PC-9 (cell line): Measurements from ENCODE around the gene SIRPA. TPM values are rescaled to one million over a fixed set of nuclear protein-coding genes. Genes with fewer than 3 reads are reported as not detected.

ENCODE experiments used
- BruUV-seq: library from RNA; stranded (reverse); fragments of 400-500 nt; replicated peaks from 2 replicates; lab custom pipeline; 2021; lab: Mats Ljungman, UMichigan
- CTCF ChIA-PET: fragments of 300-600 bp; sonication (Branson Sonifier 250); formaldehyde crosslinking; loops from one replicate; lab custom pipeline; 2022; ENCODE audit warnings: antibody characterized with exemption; lab: Charles Lee
- POLR2A ChIA-PET: fragments of 300-600 bp; sonication (Branson Sonifier 250); formaldehyde crosslinking; loops from one replicate; lab custom pipeline; 2022; ENCODE audit warnings: antibody characterized with exemption; ENCODE audit not compliant: unreplicated experiment; lab: Charles Lee
- DNase-seq, 2 experiments: peaks; one replicate each; pipeline versions ENCODE4 v3.0.0 to v3.0.0-alpha.2; 2015 to 2022; ENCODE audit warnings: mixed read lengths in 1 of 2
- H2AFZ ChIP-seq: fragments of 200-600 bp; sonication (generic); 2 replicates; pipeline ENCODE4 v1.8.1; 2017; ENCODE audit warnings: antibody characterized with exemption
- H3F3A ChIP-seq: fragments of 200-600 bp; sonication (generic); 2 replicates; pipeline ENCODE4 v1.8.1; 2017; ENCODE audit warnings: antibody characterized with exemption, mild to moderate bottlenecking, low read depth; ENCODE audit not compliant: insufficient read depth
- H3K27ac ChIP-seq: fragments of 200-600 bp; sonication (generic); 2 replicates; pipeline ENCODE4 v1.6.1; 2016; ENCODE audit warnings: mixed run types
- H3K27me3 ChIP-seq: fragments of 200-600 bp; sonication (generic); 2 replicates; pipeline ENCODE4 v1.6.1; 2016; ENCODE audit warnings: low read depth, mixed run types; ENCODE audit not compliant: insufficient read depth
- H3K36me3 ChIP-seq: fragments of 200-600 bp; sonication (generic); 2 replicates; pipeline ENCODE4 v1.6.1; 2016; ENCODE audit warnings: low read depth, mixed run types
- H3K4me1 ChIP-seq: fragments of 200-600 bp; sonication (generic); replicated peaks from 2 replicates; pipeline ENCODE4 v1.6.1; 2016; ENCODE audit warnings: mixed run types; ENCODE audit not compliant: insufficient read depth
- H3K4me2 ChIP-seq: fragments of 200-600 bp; sonication (generic); 2 replicates; pipeline ENCODE4 v1.6.1; 2017; ENCODE audit warnings: mixed run types
- H3K4me3 ChIP-seq: fragments of 200-600 bp; sonication (generic); 2 replicates; pipeline ENCODE4 v1.6.1; 2016; ENCODE audit warnings: mixed run types
- H3K79me2 ChIP-seq: fragments of 200-600 bp; sonication (generic); 2 replicates; pipeline ENCODE4 v1.6.1; 2017; ENCODE audit warnings: low read depth, mixed run types
- H3K9me2 ChIP-seq: fragments of 200-600 bp; sonication (generic); 2 replicates; pipeline ENCODE4 v1.8.1; 2017; ENCODE audit warnings: mild to moderate bottlenecking; ENCODE audit not compliant: insufficient read depth
- H3K9me3 ChIP-seq: fragments of 200-600 bp; sonication (generic); 2 replicates; pipeline ENCODE4 v1.8.1; 2016; ENCODE audit warnings: low read depth; ENCODE audit not compliant: insufficient read depth
- H4K20me1 ChIP-seq: fragments of 200-600 bp; sonication (generic); 2 replicates; pipeline ENCODE4 v1.8.1; 2017; ENCODE audit not compliant: insufficient read depth
- EZH2 ChIP-seq: fragments of 200-600 bp; sonication (generic); IDR thresholded peaks from 2 replicates; pipeline ENCODE4 v1.8.0; 2017; ENCODE audit warnings: antibody characterized with exemption, low read depth
- intact Hi-C: fragments of 100-400 bp; cut with micrococcal nuclease; formaldehyde crosslinking; loops from one replicate; pipeline ENCODE4 v1.10.0; 2022; ENCODE audit not compliant: unreplicated experiment
- total RNA-seq: library from RNA; stranded (reverse); gene quantifications from 2 replicates; pipeline ENCODE4 v1.2.3, GENCODE V29; 2021
- TF ChIP-seq, protein P1 (sequence below): fragments of 200-600 bp; sonication (generic); conservative IDR thresholded peaks from 2 replicates; pipeline ENCODE4 v1.6.1; 2017; ENCODE audit warnings: mixed run types, antibody characterized with exemption, mild to moderate bottlenecking, moderate library complexity

SIRPA gene
- total RNA-seq, 1 experiment from 2014 or later = 18.4 TPM

DNA sequence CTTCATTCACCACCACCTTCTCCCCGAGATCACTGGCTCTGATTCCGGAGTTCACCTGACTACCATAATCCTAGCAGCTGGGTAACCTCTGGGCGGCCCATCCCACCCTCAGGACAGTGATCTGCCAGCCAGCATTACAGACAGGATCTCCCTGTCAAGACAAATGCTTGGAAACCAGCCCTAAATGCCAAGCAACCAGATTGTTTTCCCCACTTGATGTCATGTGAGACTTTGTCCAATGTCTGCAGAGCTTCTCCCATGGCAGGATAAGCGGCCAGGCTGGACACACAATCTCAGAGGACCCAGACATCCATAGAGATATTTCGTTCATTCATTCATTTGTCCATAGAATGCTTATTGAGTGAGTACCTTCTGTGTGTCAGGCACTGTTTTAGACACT, 66.2 kb downstream of the SIRPA start:
- intact Hi-C loops = loop anchor here (5.0 kb wide), 1 partner anchor 159 kb away; no protein-coding TSS in a partner anchor
- ChIA-PET POLR2A (no interaction called here), CTCF (no interaction called here)
- no peak overlapping the region for H3K4me3 ChIP-seq
- no peak overlapping the region for H3K27ac ChIP-seq
- DNase-seq = no peak
- H2AFZ ChIP-seq = no peak overlapping the region
- peaks cover 43% of the 10 kb centered on the region for H3K27me3 ChIP-seq
- no peaks in the 10 kb centered on the region for H3K36me3 ChIP-seq
- no peaks in the 10 kb centered on the region for H3K9me3 ChIP-seq
- no peaks in the 10 kb centered on the region for H3K79me2 ChIP-seq
- no peaks in the 10 kb centered on the region for H3F3A ChIP-seq
- no peaks in the 10 kb centered on the region for H4K20me1 ChIP-seq
- H3K4me2 ChIP-seq = no peak overlapping the region
- TF ChIP-seq, protein P1, sequence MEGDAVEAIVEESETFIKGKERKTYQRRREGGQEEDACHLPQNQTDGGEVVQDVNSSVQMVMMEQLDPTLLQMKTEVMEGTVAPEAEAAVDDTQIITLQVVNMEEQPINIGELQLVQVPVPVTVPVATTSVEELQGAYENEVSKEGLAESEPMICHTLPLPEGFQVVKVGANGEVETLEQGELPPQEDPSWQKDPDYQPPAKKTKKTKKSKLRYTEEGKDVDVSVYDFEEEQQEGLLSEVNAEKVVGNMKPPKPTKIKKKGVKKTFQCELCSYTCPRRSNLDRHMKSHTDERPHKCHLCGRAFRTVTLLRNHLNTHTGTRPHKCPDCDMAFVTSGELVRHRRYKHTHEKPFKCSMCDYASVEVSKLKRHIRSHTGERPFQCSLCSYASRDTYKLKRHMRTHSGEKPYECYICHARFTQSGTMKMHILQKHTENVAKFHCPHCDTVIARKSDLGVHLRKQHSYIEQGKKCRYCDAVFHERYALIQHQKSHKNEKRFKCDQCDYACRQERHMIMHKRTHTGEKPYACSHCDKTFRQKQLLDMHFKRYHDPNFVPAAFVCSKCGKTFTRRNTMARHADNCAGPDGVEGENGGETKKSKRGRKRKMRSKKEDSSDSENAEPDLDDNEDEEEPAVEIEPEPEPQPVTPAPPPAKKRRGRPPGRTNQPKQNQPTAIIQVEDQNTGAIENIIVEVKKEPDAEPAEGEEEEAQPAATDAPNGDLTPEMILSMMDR = no peak
- no peak for TF ChIP-seq EZH2
- H3K9me2 ChIP-seq = no peaks in the 10 kb centered on the region
- no TSS peak for BruUV-seq
- no peaks in the 10 kb centered on the region for H3K4me1 ChIP-seq

DNA sequence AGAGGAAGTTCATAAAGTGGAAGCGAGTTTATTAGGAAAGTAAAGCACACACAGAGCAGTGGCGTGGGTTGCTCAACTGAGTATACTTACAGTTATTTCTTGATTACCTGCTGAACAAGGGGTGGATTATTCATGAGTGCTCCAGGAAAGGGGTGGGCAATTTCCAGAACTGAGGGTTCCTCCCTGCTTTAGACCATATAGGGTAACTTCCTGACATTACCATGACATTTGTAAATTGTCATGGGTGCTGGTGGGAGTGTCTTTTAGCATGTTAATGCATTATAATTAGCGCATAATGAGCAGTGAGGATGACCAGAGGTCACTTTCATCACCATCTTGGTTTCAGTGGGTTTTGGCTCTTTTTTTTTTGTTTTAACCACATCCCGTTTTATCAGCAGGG, 68.9 kb downstream of the SIRPA start:
- POLR2A ChIA-PET = interaction anchor here (0.6 kb wide), 1 partner anchor 154 kb away, joined by 3 read pairs; no protein-coding TSS in a partner anchor
- DNase-seq = no peak
- intact Hi-C loops = loop anchor here (5.0 kb wide), 1 partner anchor 162 kb away; no protein-coding TSS in a partner anchor
- Histone ChIP-seq H3K27ac (no peak overlapping the region), H3K4me3 (no peak overlapping the region), H3K9me3 (no peaks in the 10 kb centered on the region), H3K4me2 (no peak overlapping the region), H3K9me2 (no peaks in the 10 kb centered on the region), H2AFZ (no peak overlapping the region), H3K27me3 (peaks cover 63% of the 10 kb centered on the region), H3K79me2 (no peaks in the 10 kb centered on the region), H3K36me3 (no peaks in the 10 kb centered on the region), H4K20me1 (no peaks in the 10 kb centered on the region), H3K4me1 (no peaks in the 10 kb centered on the region), H3F3A (no peaks in the 10 kb centered on the region)
- TF ChIP-seq, protein P1 = no peak
- no peak for TF ChIP-seq EZH2
- no TSS peak for BruUV-seq
- CTCF ChIA-PET = no interaction called here

DNA sequence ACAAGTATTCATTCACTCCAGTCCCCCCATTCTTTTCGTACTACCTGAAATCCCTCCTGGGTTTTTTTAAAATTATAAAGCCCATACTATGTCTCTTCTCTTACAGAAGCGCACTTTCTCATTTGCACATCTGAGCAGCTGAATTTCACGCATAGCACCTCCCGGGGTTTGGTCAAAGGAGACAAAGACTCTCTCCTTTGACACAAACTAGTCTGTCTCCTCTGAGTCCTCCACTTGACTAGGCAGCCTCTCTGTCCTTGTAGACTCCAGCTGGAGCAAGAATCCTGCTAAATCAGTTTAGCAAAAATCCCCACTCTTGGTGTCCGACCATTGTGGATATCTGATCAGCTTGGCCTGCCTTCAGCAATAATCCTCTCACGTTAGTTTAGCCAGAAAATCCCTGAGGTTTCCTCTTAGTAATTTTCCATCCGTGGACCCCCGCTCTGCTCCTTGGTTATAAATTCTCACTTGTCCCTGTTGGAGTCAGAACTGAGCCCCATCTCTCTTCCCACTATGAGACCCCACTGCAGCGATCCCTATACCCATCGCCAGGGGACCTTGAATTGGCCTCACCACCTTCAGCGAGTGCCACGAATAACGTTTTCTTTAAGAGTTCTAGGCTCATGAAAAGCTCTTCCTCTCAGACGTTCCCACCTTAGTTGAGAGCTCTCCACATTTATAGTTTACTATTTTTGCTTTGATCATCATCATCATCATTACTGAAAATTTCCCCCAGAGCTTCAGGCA, 69.6 kb downstream of the SIRPA start:
- no TSS peak for BruUV-seq
- H3K4me2 ChIP-seq = no peak overlapping the region
- no peak overlapping the region for H3K4me3 ChIP-seq
- POLR2A ChIA-PET = interaction anchor here (0.6 kb wide), 1 partner anchor 241 kb away, joined by 24 read pairs; no protein-coding TSS in a partner anchor
- H3K36me3 ChIP-seq = no peaks in the 10 kb centered on the region
- no peak for TF ChIP-seq EZH2
- TF ChIP-seq, protein P1 = no peak
- CTCF ChIA-PET = no interaction called here
- H2AFZ ChIP-seq = no peak overlapping the region
- no peak for DNase-seq
- H4K20me1 ChIP-seq = no peaks in the 10 kb centered on the region
- peaks cover 67% of the 10 kb centered on the region for H3K27me3 ChIP-seq
- intact Hi-C loops = loop anchor here (1.0 to 5.0 kb wide), 3 partner anchors 163 to 487 kb away; no protein-coding TSS in a partner anchor
- H3F3A ChIP-seq = no peaks in the 10 kb centered on the region
- H3K9me3 ChIP-seq = no peaks in the 10 kb centered on the region
- H3K9me2 ChIP-seq = no peaks in the 10 kb centered on the region
- H3K4me1 ChIP-seq = no peaks in the 10 kb centered on the region
- no peaks in the 10 kb centered on the region for H3K79me2 ChIP-seq
- H3K27ac ChIP-seq = no peak overlapping the region
